ENCODE results near the gene SPAG6.
A peak's percentile ranks its signal among the peaks of the same experiment; 100 is the strongest.

- TF ChIP-seq CTCF (IDR thresholded peaks at IDR 0.05) (no peak), POLR2A (IDR thresholded peaks at IDR 0.05) (no peak), EP300 (IDR thresholded peaks at IDR 0.05) (peak in 1 of 2 donors; percentile 51)
These were observed 88.6 kb downstream of the SPAG6 start for GRCh38 chr10:22433875-22434274.

Measured in tibial nerve (tissue), 4 donors.